Mesothelial cell of epicardium (in vitro differentiated cells): ENCODE measurements around the gene DUSP19. TPM values are rescaled to one million over a fixed set of nuclear protein-coding genes. Genes with fewer than 3 reads are reported as not detected.

ENCODE experiments used
- DNase-seq, 2 experiments: peaks; one replicate each; pipeline ENCODE4 v3.0.0; 2021; ENCODE audit warnings: low spot score in 2 of 2; ENCODE audit not compliant: unreplicated experiment in 2 of 2
- H3K27ac Mint-ChIP-seq: 2 replicates; pipeline ENCODE4 v1.8.0; 2021; ENCODE audit warnings: mixed read lengths
- H3K27me3 Mint-ChIP-seq: 2 replicates; pipeline ENCODE4 v1.8.0; 2021; ENCODE audit warnings: low read depth, mixed read lengths
- H3K36me3 Mint-ChIP-seq: 2 replicates; pipeline ENCODE4 v1.8.0; 2021; ENCODE audit warnings: mixed read lengths
- H3K4me1 Mint-ChIP-seq: 2 replicates; pipeline ENCODE4 v1.8.0; 2021; ENCODE audit warnings: mixed read lengths
- H3K4me3 Mint-ChIP-seq: 2 replicates; pipeline ENCODE4 v1.8.0; 2021; ENCODE audit warnings: mild to moderate bottlenecking, moderate library complexity, mixed read lengths
- H3K9me3 Mint-ChIP-seq: 2 replicates; pipeline ENCODE4 v1.8.0; 2021; ENCODE audit warnings: mixed read lengths
- CTCF ChIP-seq: fragments of 200-600 bp; sonication (generic); IDR thresholded peaks from one replicate; pipeline ENCODE4 v1.5.0; 2021; ENCODE audit warnings: antibody characterized with exemption; ENCODE audit not compliant: unreplicated experiment
- total RNA-seq: library from RNA; stranded (reverse); gene quantifications from 3 replicates; pipeline ENCODE4 v1.2.1, GENCODE V29; 2021

The DUSP19 gene
- total RNA-seq, 1 donor from 2014 or later, result 4.3 TPM

- TF ChIP-seq CTCF, result no peak
- H3K9me3 Mint-ChIP-seq, result no peaks in the 10 kb centered on the region
- H3K36me3 Mint-ChIP-seq, result no peaks in the 10 kb centered on the region
- H3K4me3 Mint-ChIP-seq, result peak overlapping the region; percentile 85
- peak overlapping the region; percentile 92 for H3K27ac Mint-ChIP-seq
- peaks cover 8% of the 10 kb centered on the region for H3K27me3 Mint-ChIP-seq
- H3K4me1 Mint-ChIP-seq, result peaks cover 42% of the 10 kb centered on the region
- no peak for DNase-seq
These were observed 43.1 kb upstream of the DUSP19 start for GRCh38 chr2:183035298-183035953.

- peaks cover 9% of the 10 kb centered on the region for H3K27me3 Mint-ChIP-seq
- no peaks in the 10 kb centered on the region for H3K36me3 Mint-ChIP-seq
- no peak for TF ChIP-seq CTCF
- peak overlapping the region; percentile 85 for H3K4me3 Mint-ChIP-seq
- DNase-seq, result no peak
- peaks cover 40% of the 10 kb centered on the region for H3K4me1 Mint-ChIP-seq
- H3K27ac Mint-ChIP-seq, result peak overlapping the region; percentile 98
- H3K9me3 Mint-ChIP-seq, result no peaks in the 10 kb centered on the region
These were observed 42.4 kb upstream of the DUSP19 start for GRCh38 chr2:183035954-183036669.

- DNase-seq, result no peak
- H3K4me1 Mint-ChIP-seq, result peaks cover 36% of the 10 kb centered on the region
These were observed 41.4 kb upstream of the DUSP19 start for GRCh38 chr2:183037074-183037552.

GRCh38 chr2:183037553-183038340 lies 40.8 kb upstream of the DUSP19 start:
- H3K4me1 Mint-ChIP-seq, result peaks cover 36% of the 10 kb centered on the region
- no peak for TF ChIP-seq CTCF
- peak overlapping the region; percentile 85 for H3K4me3 Mint-ChIP-seq
- no peaks in the 10 kb centered on the region for H3K9me3 Mint-ChIP-seq
- H3K27me3 Mint-ChIP-seq, result peaks cover 9% of the 10 kb centered on the region
- H3K27ac Mint-ChIP-seq, result peak overlapping the region; percentile 98
- no peaks in the 10 kb centered on the region for H3K36me3 Mint-ChIP-seq
- DNase-seq, result peak; percentile 31 to 67

More at GRCh38 chr2:183037074-183037552, 41.4 kb upstream of the DUSP19 start:
- Mint-ChIP-seq H3K27me3 (peaks cover 9% of the 10 kb centered on the region), H3K9me3 (no peaks in the 10 kb centered on the region), H3K36me3 (no peaks in the 10 kb centered on the region), H3K27ac (peak overlapping the region; percentile 98), H3K4me3 (peak overlapping the region; percentile 85)
- TF ChIP-seq CTCF, result no peak

- H3K27ac Mint-ChIP-seq, result peak within 1 kb of the TSS; percentile 98
- peaks cover 32% of the 10 kb centered on the region for H3K4me1 Mint-ChIP-seq
- no peaks in the 10 kb centered on the region for H3K9me3 Mint-ChIP-seq
- peak; percentile 85 for TF ChIP-seq CTCF
- DNase-seq, result peak; percentile 87 to 98
- H3K27me3 Mint-ChIP-seq, result peaks cover 9% of the 10 kb centered on the region
- H3K36me3 Mint-ChIP-seq, result no peaks in the 10 kb centered on the region
- peak within 1 kb of the TSS; percentile 85 for H3K4me3 Mint-ChIP-seq
These were observed 39.9 kb upstream of the DUSP19 start, which contains the start of gene NCKAP1 for GRCh38 chr2:183038341-183039300. Gene NCKAP1 (minus strand): TSS chr2:183038457. CDS start chr2:183038099, 358 bp downstream.
